Measurements from ENCODE around the gene FBXL13. TPM values are rescaled to one million over a fixed set of nuclear protein-coding genes. Genes with fewer than 3 reads are reported as not detected.
"Not testable (repeated sequence)": the region's sequence is repeated elsewhere in the genome, so short reads cannot be mapped to it uniquely, and the experiment has no call there.

FBXL13 gene
- total RNA-seq, 1 experiment from 2014 or later = 0.96 TPM

- no peak for DNase-seq (ENCODE audit: low read depth)
These were observed 5.2 kb upstream of the FBXL13 start for GRCh38 chr7:103079836-103080235.

DNA sequence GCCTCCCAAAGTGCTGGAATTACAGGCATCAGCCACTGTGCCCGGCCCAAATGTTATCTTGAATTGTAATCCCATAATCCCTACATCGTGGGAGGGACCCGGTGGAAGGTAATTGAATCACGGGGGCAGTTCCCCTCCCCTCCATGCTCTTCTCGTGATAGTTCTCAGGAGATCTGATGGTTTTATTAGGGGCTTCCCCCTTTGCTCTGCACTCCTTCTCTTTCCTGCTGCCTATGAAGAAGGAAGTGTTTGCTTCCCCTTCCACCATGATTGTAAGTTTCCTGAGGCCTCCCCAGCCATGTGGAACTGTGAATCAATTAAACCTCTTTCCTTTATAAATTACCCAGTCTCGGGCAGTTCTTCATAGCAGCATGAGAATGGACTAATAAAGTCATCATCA is 3.6 kb upstream of the FBXL13 start:
- DNase-seq (ENCODE audit: low read depth) = not testable (repeated sequence)

DNA sequence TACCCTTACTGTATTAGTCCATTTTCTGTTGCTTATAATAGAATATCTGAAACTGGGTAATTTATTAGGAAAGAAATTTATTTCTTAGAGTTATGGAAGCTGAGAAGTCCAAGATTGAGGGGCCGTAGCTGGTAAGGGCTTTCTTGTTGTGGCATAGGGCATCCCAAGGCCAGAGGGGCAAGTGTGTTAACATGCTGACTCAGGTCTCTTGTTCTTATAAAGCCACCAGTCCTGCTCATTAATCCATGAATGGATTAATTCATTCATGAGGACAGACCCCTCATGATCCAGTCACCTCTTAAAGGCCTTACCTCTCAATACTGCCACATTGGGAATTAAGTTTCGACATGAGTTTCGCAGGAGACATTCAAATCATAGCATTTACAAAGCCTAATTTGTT is 2.7 kb upstream of the FBXL13 start:
- DNase-seq (ENCODE audit: low read depth) = no peak

DNA sequence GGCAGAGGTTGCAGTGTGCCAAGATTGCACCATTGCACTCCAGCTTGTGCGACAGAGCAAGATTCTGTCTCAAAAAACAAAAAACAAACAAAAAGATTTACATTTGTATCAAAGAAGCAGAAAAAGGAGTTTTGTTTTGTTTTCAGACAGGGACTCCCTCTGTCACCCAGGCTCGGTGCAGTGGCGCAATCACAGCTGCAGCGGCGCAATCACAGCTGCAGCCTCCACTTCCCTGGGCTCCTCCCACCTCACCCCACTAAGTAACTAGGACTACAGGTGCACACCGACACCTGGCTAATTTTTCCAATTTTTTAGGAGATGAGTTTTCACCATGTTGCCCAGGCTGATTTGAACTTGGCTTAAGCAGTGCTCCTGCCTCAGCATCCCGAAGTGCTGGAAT is 2.2 kb upstream of the FBXL13 start:
- no peak for DNase-seq (ENCODE audit: low read depth)

DNA sequence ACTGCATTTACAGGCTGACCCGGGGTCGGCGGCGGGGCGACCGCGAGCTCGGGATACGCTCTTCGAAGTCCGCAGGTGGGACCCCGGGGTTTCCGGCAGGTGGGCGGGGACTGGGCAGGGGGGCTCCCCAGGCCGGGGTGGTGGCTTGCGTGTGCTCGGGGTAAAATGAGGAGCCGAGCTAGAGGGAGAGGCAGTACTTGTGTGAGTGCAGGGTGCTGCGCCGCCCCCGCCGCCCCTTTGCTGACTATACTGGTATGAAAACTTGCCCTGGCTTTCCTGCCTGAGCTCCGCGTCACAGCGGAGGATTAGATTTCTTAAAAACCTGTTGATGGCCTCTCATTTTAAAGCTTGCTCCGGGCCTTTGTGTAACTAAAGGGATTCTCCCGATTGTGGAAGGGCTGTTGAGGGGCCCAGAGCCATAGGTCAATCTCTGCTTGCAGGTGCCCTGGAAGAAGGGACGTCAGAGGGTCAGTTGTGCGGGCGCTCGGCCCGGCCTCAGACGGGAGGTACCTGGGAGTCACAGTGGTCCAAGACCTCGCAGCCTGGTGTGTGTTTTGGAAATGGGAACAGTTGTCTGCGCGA is 832 bp upstream of the FBXL13 start:
- DNase-seq (ENCODE audit: low read depth) = peak; percentile 42

DNA sequence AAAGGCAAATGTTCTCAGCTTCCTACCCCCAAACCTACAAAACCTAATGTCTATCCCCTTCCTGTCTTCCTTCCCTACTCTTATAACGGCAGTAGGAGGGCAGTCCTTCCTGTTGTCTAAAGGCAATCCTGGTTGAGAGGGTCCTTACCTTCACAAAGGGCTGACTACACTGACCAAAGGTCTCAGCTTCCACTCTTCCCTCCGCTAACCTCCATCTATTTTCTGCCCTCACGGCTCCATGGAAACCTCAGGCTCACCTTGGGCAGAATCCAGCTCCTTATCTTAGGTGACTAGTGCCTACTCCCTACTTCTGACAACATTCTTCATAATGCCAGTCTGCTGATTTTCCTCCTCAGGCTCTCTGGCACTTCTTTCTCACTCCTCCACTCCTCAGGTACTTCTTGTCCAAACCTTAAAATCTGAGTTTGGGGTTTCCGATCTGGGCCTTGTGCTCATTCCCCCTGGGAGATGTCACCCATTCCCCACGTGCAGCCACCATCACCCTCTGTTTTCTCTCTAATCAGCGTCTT is 542 bp downstream of the FBXL13 start:
- DNase-seq (ENCODE audit: low read depth) = no peak

DNA sequence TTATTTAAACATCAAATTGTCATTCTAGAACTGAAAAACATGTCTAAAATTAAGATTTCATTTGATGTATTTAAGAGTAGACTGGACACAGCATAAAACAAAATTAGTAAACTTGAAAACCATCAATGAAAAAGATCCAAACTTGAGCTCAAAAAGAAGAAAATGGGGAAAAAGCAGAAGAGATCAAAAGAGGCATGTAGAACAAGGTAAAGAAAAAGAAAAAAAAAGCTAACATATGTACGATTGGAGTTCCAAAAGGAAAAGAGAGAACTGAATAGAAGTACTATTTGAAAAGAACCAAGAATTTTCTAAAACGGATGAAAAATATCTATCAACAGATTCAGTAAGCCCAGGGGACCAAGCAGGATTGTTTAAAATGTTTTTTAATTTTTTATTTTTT is 3.6 kb downstream of the FBXL13 start:
- DNase-seq (ENCODE audit: low read depth) = no peak

DNA sequence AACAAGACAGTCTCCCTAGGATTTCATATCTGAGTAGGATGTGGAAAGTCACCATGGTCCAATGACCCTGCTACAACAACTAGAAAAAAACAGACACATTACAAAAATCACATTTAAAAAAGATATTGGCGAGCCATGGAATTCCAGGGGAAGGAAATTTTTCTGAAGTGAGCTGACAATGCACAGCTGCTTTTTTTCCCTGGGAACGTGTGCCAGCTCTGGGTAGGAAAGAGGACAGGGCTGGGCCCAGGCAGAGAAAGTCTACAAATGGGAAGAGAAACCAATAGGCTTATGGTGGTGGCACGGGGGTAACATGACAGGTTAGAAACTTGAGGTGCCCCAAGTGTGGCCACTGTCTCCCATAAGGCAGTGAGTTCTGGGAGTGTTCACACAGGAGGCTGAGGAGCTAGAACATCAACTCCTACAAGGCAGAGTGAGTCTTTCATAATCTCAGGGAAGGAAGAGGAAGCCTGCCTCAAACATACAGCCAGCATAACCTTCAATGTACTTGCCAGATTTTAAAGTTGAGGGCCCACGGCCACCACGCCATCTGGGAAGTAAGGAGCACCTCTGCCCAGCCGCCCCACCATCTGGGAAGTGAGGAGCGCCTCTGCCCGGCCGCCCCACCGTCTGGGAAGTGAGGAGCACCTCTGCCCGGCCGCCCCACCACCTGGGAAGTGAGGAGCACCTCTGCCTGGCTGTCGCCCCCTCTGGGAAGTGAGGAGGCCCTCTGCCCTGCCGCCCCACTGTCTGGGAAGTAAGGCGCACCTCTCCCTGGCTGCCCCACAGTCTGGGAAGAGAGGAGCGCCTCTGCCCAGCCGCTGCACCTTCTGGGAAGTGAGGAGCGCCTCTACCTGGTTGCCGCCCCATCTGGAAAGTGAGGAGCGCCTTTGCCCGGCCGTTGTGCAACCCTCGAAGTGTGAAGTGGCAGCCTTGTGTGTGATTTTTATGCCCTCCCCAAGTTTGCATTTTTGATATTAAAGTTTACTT is 5.9 kb downstream of the FBXL13 start:
- no peak for DNase-seq (ENCODE audit: low read depth)

DNA sequence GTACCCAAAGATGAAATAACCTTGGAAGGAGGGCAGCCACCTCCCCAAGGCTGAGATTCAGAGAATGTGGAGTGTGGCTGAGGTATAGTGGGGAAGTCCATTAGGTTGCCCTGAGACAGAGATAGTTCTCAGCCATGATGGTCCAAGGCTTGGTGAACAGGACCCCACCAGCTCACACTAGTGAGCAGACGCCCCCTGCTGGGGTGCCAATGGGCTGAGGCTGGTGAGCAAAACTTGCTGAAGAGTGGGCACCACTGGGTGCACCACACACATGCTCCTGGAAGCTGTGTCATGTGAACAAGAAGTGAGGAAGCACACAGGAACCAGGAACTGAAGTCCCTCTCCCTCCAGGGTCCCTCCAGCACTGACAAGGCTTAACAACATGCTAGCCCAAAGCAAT is 8.9 kb downstream of the FBXL13 start:
- DNase-seq (ENCODE audit: low read depth) = peak; percentile 65

DNA sequence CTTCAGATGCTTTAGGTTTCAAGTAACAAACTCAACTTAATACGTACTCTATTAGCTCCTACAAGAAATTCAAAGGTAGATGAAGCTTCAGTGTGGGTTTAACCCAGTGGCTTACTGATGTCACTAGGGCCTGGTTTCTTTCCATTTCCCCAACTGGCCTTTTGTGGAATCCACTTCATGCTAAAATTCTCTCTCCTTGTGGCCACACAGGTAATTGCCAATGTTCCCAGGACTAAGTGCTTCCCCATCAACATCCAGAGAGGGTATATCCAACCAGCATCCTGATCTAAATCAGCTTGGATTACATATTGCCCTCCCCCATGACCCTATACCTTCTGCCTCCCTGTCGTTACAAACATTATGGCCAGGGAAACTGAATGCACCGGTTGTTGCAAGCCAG is 10.7 kb downstream of the FBXL13 start:
- no peak for DNase-seq (ENCODE audit: low read depth)

DNA sequence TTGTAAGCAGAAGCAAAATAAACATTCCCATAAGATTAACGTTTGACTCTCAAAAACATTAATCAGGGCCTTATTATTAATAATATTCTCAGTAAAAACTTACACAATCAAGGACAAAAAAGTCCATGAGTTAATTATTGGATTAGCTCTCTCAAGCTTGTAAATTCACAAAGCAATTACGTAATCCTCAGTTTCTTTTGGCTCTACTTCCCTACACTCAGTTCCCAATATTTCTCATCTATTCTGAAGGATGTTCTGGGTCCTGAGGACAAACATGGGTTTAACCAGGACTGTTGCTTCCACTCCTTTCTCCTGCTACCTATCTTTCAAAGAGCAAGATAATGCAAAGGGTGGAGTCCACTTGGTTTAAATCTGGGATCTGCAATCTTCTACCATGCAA is 15.1 kb downstream of the FBXL13 start:
- DNase-seq (ENCODE audit: low read depth) = no peak

DNA sequence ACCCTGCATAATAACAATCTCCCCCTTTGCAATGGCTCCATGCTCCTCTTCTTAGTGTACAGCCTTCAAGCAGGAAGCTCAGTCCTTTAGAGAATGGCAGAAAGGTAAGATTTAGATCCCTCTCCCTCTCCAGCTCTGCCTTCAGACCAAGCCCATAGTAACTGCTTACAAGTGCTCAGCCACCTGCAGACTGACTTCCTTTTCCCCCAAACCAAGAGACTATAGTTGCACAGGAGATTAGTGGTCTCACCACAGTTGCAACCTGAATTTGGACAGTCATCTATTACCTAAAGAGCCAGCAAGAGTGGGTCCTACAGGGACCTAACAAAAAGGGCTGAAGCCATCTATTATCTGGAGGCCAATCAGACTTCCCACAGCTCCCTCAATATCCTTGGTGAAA is 16.5 kb downstream of the FBXL13 start:
- no peak for DNase-seq (ENCODE audit: low read depth)

- DNase-seq (ENCODE audit: low read depth) = not testable (repeated sequence)
These were observed 18.6 kb downstream of the FBXL13 start for GRCh38 chr7:103056006-103056405.

DNA sequence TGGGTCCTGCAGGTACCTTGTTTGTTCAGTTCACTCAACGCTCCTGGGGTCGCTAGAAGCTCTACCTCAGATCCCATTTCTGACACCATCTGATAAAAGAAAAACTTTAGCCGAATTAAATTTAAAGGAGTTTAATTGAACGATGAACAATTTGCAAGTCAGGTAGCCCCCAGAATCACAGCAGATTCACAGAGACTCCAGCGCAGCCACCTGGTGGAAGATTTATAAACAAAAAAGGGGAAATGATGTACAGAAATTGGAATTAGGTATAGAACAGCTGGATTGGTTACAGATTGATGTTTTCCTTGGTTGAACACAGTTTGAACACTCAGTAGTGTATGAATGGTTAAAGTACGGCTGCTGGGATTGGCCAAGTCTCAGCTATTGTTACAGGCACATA is 23.1 kb downstream of the FBXL13 start:
- DNase-seq (ENCODE audit: low read depth) = no peak

DNA sequence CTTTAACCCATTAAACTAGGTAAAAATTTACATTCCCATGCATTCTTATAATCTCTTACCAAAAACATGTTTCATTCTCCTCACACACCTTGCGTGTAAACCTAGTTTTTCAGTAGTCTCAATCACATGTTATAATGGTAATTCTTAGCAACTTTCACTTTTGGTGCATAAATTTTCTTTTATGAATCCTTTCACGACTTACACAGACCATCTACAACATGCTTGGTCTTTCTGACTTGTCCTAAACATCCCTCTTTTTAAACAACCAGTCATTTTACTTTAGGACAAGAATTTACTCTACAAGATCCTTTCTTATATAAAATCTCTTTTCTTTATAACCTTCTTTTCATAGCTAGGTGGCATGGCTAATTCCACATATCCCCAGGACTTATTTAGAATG is 25.8 kb downstream of the FBXL13 start:
- DNase-seq (ENCODE audit: low read depth) = peak; percentile 28

DNA sequence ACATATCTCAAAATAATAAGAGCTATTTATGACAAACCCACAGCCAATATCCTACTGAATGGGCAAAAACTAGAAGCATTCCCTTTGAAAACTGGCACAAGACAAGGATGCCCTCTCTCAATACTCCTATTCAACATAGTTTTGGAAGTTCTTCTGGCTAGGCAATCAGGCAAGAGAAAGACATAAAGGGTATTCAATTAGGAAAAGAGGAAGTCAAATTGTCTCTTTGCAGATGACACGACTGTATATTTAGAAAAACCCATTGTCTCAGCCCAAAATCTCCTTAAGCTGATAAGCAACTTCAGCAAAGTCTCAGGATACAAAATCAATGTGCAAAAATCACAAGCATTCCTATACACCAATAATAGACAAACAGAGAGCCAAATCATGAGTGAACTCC is 32.8 kb downstream of the FBXL13 start:
- not testable (repeated sequence) for DNase-seq (ENCODE audit: low read depth)

- DNase-seq (ENCODE audit: low read depth) = not testable (repeated sequence)
These were observed 36.5 kb downstream of the FBXL13 start for GRCh38 chr7:103037823-103038739.

- no peak for DNase-seq (ENCODE audit: low read depth)
These were observed 37.1 kb downstream of the FBXL13 start for GRCh38 chr7:103037476-103037822.

GRCh38 chr7:103034318-103034717 is 40.3 kb downstream of the FBXL13 start:
- DNase-seq (ENCODE audit: low read depth) = not testable (repeated sequence)

- DNase-seq (ENCODE audit: low read depth) = no peak
These were observed 42.8 kb downstream of the FBXL13 start for GRCh38 chr7:103031781-103032180.

DNA sequence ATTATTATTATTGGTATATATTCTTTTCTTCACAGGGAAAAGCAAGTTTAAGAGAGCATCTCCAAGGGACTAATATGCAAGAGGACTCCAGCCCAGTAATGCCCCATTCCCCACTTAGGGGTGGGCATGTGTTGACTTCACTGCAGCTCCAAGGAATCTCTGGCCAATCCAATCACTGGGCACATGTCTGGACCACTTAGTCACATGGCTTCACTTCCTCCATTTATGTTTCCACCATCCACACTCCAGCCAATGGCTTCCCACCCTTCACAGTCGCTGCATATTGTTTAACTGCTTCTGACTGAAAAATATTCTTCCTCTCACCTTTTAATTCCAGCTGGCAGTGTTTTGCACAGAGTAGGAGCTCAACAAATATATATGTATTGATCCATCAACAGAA is 43.6 kb downstream of the FBXL13 start:
- DNase-seq (ENCODE audit: low read depth) = no peak

- DNase-seq (ENCODE audit: low read depth) = no peak
These were observed 49.3 kb downstream of the FBXL13 start for GRCh38 chr7:103025341-103025740.
